Neutrophil (primary cell): ENCODE results near the gene CDKN2B-AS1.

Experiments used
- H3K27ac ChIP-seq: fragments of 200-600 bp; sonication (generic); 2 replicates; pipeline ENCODE4 v1.5.1; 2016; ENCODE audit warnings: mild to moderate bottlenecking, moderate library complexity
- H3K27me3 ChIP-seq: fragments of 200-600 bp; sonication (generic); 2 replicates; pipeline ENCODE4 v1.6.0; 2016; ENCODE audit warnings: mild to moderate bottlenecking
- H3K36me3 ChIP-seq: fragments of 200-600 bp; sonication (generic); 2 replicates; pipeline ENCODE4 v1.5.1; 2017
- H3K4me1 ChIP-seq, 2 experiments: fragments of 200-600 bp in 1 of 2; sonication (generic) in 1 of 2; 1 replicate in 1 of 2; 2 replicates in 1 of 2; pipeline versions ENCODE4 v1.5.1 to v1.6.1; 2013 to 2016; ENCODE audit warnings: low read depth in 1 of 2, low read length in 1 of 2, mild to moderate bottlenecking in 1 of 2, moderate library complexity in 1 of 2; ENCODE audit not compliant: control insufficient read depth in 1 of 2, insufficient read depth in 1 of 2
- H3K4me3 ChIP-seq, 2 experiments: fragments of 200-600 bp in 1 of 2; sonication (generic) in 1 of 2; 1 replicate in 1 of 2; 2 replicates in 1 of 2; pipeline ENCODE4 v1.5.1; 2013 to 2016; ENCODE audit warnings: low read depth in 1 of 2, low read length in 1 of 2, mild to moderate bottlenecking in 1 of 2, moderate library complexity in 1 of 2
- H3K9me3 ChIP-seq: fragments of 200-600 bp; sonication (generic); 2 replicates; pipeline ENCODE4 v1.5.1; 2016
- TF ChIP-seq, protein P1 (sequence below): fragments of 200-600 bp; sonication (generic); IDR thresholded peaks from 2 replicates; pipeline ENCODE4 v1.5.1; 2016; ENCODE audit warnings: antibody characterized with exemption

CDKN2B-AS1 gene

DNA sequence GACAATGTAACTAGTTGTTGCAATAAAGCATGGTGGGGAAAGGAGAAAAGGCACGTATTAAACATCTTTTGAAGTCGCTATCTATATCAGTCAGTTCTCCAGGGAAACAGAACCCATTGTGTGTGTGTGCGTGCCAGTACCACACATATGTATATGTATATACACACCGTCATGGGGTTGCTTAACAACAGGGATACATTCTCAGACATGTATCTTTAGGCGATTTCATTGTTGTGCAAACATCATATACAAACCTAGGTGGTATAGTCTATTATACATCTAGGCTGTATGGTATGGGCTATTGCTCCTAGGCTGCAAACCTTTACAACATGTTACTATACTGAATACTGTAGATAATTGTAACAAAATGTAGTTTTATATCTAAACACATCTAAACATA is 2.3 kb downstream of the CDKN2B-AS1 start:
- H3K36me3 ChIP-seq = no peaks in the 10 kb centered on the region
- H3K4me1 ChIP-seq = peaks cover 22 to 25% of the 10 kb centered on the region in 2 experiments
- no peaks in the 10 kb centered on the region for H3K9me3 ChIP-seq
- TF ChIP-seq, protein P1, sequence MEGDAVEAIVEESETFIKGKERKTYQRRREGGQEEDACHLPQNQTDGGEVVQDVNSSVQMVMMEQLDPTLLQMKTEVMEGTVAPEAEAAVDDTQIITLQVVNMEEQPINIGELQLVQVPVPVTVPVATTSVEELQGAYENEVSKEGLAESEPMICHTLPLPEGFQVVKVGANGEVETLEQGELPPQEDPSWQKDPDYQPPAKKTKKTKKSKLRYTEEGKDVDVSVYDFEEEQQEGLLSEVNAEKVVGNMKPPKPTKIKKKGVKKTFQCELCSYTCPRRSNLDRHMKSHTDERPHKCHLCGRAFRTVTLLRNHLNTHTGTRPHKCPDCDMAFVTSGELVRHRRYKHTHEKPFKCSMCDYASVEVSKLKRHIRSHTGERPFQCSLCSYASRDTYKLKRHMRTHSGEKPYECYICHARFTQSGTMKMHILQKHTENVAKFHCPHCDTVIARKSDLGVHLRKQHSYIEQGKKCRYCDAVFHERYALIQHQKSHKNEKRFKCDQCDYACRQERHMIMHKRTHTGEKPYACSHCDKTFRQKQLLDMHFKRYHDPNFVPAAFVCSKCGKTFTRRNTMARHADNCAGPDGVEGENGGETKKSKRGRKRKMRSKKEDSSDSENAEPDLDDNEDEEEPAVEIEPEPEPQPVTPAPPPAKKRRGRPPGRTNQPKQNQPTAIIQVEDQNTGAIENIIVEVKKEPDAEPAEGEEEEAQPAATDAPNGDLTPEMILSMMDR = no peak
- no peak overlapping the region for H3K4me3 ChIP-seq
- H3K27ac ChIP-seq = no peak overlapping the region
- H3K27me3 ChIP-seq = peaks cover 95% of the 10 kb centered on the region

DNA sequence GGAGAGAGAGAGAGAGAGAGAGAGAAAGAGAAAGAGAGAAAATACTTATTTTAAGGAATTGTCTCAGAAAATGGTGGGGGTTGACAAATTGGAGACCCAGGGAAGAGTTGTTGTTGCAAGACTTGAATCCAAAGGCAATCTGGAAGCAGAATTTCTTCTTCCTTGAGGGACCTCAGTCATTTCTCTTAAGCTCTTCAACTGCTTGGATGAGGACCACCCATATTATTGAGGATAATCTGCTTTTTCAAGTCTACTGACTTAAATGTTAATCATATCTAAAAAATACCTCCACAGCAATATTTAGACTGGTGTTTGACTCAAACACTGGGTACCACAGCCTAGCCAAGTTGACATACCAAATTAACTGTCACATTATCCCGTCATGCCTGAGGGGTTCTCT is 2.9 kb downstream of the CDKN2B-AS1 start:
- Histone ChIP-seq H3K4me1 (peaks cover 22 to 25% of the 10 kb centered on the region in 2 experiments), H3K27ac (no peak overlapping the region), H3K9me3 (no peaks in the 10 kb centered on the region), H3K4me3 (no peak overlapping the region), H3K27me3 (peaks cover 95% of the 10 kb centered on the region), H3K36me3 (no peaks in the 10 kb centered on the region)
- TF ChIP-seq, protein P1 = no peak

DNA sequence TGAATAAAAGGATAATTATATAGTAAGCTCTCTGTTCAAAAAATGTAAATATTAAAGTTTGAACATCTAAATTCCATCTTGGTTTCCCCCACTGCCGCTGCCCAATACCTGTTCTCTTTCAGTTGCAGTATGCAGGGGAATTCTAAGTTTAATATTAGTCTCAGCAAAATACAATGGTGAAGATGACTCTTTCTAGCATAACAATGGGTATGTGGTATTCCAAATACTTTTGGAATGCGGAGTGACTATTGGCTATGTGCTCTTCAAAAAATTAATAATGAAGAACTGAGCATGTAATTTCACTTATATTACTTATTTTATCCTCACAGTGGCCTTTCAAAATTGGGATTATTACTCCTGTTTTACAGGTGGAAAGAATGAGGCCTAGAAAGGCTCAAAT is 3.4 kb downstream of the CDKN2B-AS1 start:
- TF ChIP-seq, protein P1 = no peak
- Histone ChIP-seq H3K27me3 (peaks cover 95% of the 10 kb centered on the region), H3K4me1 (peaks cover 22 to 25% of the 10 kb centered on the region in 2 experiments), H3K4me3 (no peak overlapping the region), H3K36me3 (no peaks in the 10 kb centered on the region), H3K9me3 (no peaks in the 10 kb centered on the region), H3K27ac (no peak overlapping the region)

DNA sequence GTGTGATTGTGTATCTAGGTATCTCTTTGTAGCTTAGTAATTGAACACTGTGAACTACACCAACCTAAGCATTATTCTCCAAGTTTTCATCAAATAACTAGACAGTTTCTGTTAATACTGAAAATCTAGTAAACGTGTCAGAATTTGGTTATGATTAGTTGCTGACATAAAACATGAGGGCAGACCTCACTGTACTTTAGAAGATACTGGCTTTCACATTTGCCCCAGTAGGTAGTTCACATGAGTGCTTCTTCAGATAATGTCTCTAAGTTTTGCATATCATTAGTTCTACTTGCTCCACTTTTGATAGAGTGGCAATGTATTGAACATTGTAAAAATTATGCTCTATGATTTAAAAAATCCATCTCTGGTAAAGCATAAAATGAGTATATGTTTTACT is 7.4 kb downstream of the CDKN2B-AS1 start:
- peaks cover 100% of the 10 kb centered on the region for H3K27me3 ChIP-seq
- H3K27ac ChIP-seq = no peak overlapping the region
- H3K36me3 ChIP-seq = no peaks in the 10 kb centered on the region
- H3K4me3 ChIP-seq = no peak overlapping the region
- TF ChIP-seq, protein P1 = no peak
- no peaks in the 10 kb centered on the region for H3K9me3 ChIP-seq
- H3K4me1 ChIP-seq = no peaks in the 10 kb centered on the region

DNA sequence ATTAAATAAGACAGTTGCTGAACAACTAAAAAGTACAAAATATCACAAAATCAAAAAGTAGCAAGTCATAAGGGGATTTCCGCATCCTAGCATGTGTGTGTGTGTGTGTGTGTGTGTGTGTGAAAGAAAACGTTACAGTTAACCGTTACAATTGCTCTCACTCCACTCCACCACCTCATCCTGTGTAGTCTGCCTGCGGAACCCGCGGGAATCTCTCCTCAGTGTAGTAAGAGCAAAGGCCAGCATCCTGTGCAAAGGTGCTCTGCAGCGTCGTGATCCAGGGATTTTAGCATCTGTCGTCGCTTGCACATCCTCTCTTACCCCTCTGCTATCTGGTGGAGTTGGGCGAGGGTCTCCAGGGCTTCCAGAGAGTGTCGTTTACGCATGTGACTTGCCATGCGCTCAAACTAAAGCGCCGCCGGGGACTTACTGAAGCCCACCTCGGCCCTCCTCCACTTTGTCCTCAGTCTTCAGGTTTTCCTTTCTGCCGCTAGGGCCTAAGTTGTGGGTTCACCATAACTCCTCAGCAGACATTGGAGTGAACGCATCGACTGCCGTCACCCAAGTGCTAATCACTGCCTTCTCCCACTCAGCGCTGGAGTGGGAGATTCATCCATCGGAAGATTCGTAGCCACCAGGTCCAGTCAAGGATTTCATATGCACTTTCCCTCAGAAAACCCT is 10.6 kb downstream of the CDKN2B-AS1 start:
- H3K27ac ChIP-seq = no peak overlapping the region
- no peaks in the 10 kb centered on the region for H3K9me3 ChIP-seq
- peaks cover 100% of the 10 kb centered on the region for H3K27me3 ChIP-seq
- TF ChIP-seq, protein P1 = no peak
- peaks cover 13% of the 10 kb centered on the region in 2 experiments for H3K4me1 ChIP-seq
- H3K36me3 ChIP-seq = no peaks in the 10 kb centered on the region
- no peak overlapping the region for H3K4me3 ChIP-seq
